GM12878 (cell line): Measurements from ENCODE around the gene UXT. TPM values are rescaled to one million over a fixed set of nuclear protein-coding genes. Genes with fewer than 3 reads are reported as not detected.

Experiments
- ATAC-seq: fragments of 200-7000 bp; cut with Tn5 transposase; 3 replicates; pipeline ENCODE4 v1.9.1; 2020; ENCODE audit warnings: mild to moderate bottlenecking, moderate library complexity
- BruUV-seq: library from RNA; stranded (reverse); fragments of 400-500 nt; replicated peaks from 2 replicates; lab custom pipeline; 2021; lab: Mats Ljungman, UMichigan
- CTCF ChIA-PET: fragments of 300-600 bp; sonication (Branson Sonifier 250); formaldehyde crosslinking; extraction: SDS; loops from one replicate; lab custom pipeline; 2021; ENCODE audit warnings: inconsistent platforms; lab: Yijun Ruan, JAX
- POLR2A ChIA-PET: fragments of 350-600 bp; formaldehyde crosslinking; extraction: SDS; loops from one replicate; lab custom pipeline; 2021; ENCODE audit warnings: inconsistent platforms; lab: Charles Lee
- RAD21 ChIA-PET: fragments of 300-600 bp; sonication (Branson Sonifier 250); formaldehyde crosslinking; loops from one replicate; lab custom pipeline; 2023; ENCODE audit warnings: antibody characterized with exemption; ENCODE audit not compliant: unreplicated experiment; lab: Charles Lee
- SMC1A ChIA-PET: fragments of 300-600 bp; sonication (Branson Sonifier 250); formaldehyde crosslinking; loops from one replicate; lab custom pipeline; 2023; ENCODE audit not compliant: unreplicated experiment, uncharacterized antibody; lab: Charles Lee
- DNase-seq: peaks from one replicate; pipeline ENCODE4 v3.0.0-alpha.2; 2011; ENCODE audit warnings: low read depth, low spot score
- FAIRE-seq: peaks from 3 replicates; lab custom pipeline; 2011; peaks lifted over from hg19 to GRCh38; lab: Jason Lieb, UNC
- H2AFZ ChIP-seq: 2 replicates; pipeline ENCODE4 v1.6.0; 2011; ENCODE audit warnings: low read depth, low read length, control low read depth; ENCODE audit not compliant: control insufficient read depth
- H3K27ac ChIP-seq: 2 replicates; pipeline ENCODE4 v1.5.1; 2011; ENCODE audit warnings: control low read depth; ENCODE audit not compliant: control insufficient read depth, insufficient read depth
- H3K27me3 ChIP-seq, 2 experiments: replicated peaks in 1 of 2; 2 replicates each; pipeline versions ENCODE4 v1.6.0 to v1.6.1; 2011; ENCODE audit warnings: low read length in 1 of 2; ENCODE audit not compliant: control insufficient read depth in 2 of 2, insufficient read depth in 2 of 2
- H3K36me3 ChIP-seq, 2 experiments: 2 replicates each; pipeline ENCODE4 v1.5.1; 2011; ENCODE audit warnings: low read length in 1 of 2; ENCODE audit not compliant: control insufficient read depth in 2 of 2, insufficient read depth in 2 of 2
- H3K4me1 ChIP-seq: 2 replicates; pipeline ENCODE4 v1.6.1; 2011; ENCODE audit warnings: mild to moderate bottlenecking, low read length, moderate library complexity, mixed read lengths; ENCODE audit not compliant: control insufficient read depth, insufficient read depth
- H3K4me2 ChIP-seq: 2 replicates; pipeline ENCODE4 v1.6.0; 2011; ENCODE audit warnings: control low read depth; ENCODE audit not compliant: control insufficient read depth, insufficient read depth
- H3K4me3 ChIP-seq: fragments of 200-600 bp; sonication (generic); 2 replicates; pipeline ENCODE4 v1.5.1; 2016
- H3K79me2 ChIP-seq: 2 replicates; pipeline ENCODE4 v1.6.0; 2011; ENCODE audit warnings: low read length; ENCODE audit not compliant: control insufficient read depth, insufficient read depth
- H3K9ac ChIP-seq: 2 replicates; pipeline ENCODE4 v1.8.0; 2011; ENCODE audit warnings: low read length, control low read depth, mixed read lengths; ENCODE audit not compliant: control insufficient read depth, insufficient read depth
- H3K9me3 ChIP-seq: replicated peaks from 3 replicates; pipeline ENCODE4 v1.5.1; 2011; ENCODE audit warnings: mild to moderate bottlenecking, low read length; ENCODE audit not compliant: control insufficient read depth, insufficient read depth
- H4K20me1 ChIP-seq: 2 replicates; pipeline ENCODE4 v1.6.0; 2011; ENCODE audit not compliant: control insufficient read depth, insufficient read depth
- BCL11A ChIP-seq: IDR thresholded peaks from 2 replicates; pipeline ENCODE4 v1.6.1; 2011; ENCODE audit warnings: low read depth, low read length
- BMI1 ChIP-seq: fragments of 450-650 bp; IDR thresholded peaks from 2 replicates; pipeline ENCODE4 v1.6.1; 2016; ENCODE audit warnings: mild to moderate bottlenecking, moderate library complexity, borderline replicate concordance
- EGR1 ChIP-seq, 2 experiments: IDR thresholded peaks; 1 replicate in 1 of 2; 2 replicates in 1 of 2; pipeline ENCODE4 v1.6.1; 2011 to 2012; ENCODE audit warnings: low read depth in 2 of 2, low read length in 2 of 2, borderline replicate concordance in 1 of 2, mild to moderate bottlenecking in 1 of 2, moderate library complexity in 1 of 2
- NR2C2 ChIP-seq: IDR thresholded peaks from 2 replicates; pipeline ENCODE4 v1.6.1; 2011; ENCODE audit warnings: borderline replicate concordance, low read depth; ENCODE audit not compliant: control insufficient read depth, insufficient read length
- POU2F2 ChIP-seq: IDR thresholded peaks from 3 replicates; pipeline ENCODE4 v1.6.1; 2011; ENCODE audit warnings: low read depth, mild to moderate bottlenecking, low read length, borderline replicate concordance
- TAF1 ChIP-seq: IDR thresholded peaks from 2 replicates; pipeline ENCODE4 v1.6.1; 2011; ENCODE audit warnings: mild to moderate bottlenecking, low read depth, low read length, borderline replicate concordance
- ZNF207 ChIP-seq: fragments of 450-650 bp; IDR thresholded peaks from 2 replicates; pipeline ENCODE4 v1.6.1; 2014; ENCODE audit warnings: antibody characterized with exemption, mild to moderate bottlenecking, borderline replicate concordance
- WGBS: methylation state at CpG from one replicate; pipeline ENCODE4 v1.1.6; 2016; ENCODE audit warnings: low lambda C conversion rate; ENCODE audit not compliant: insufficient replicate concordance, insufficient coverage; ENCODE audit errors: missing lambda C conversion rate; 5-methylcytosine and 5-hydroxymethylcytosine counted together
- in situ Hi-C: fragments of 300-500 bp; cut with MboI; formaldehyde crosslinking; loops from 9 replicates; pipeline ENCODE4 v1.14.3; 2018; ENCODE audit warnings: mixed read lengths
- intact Hi-C: fragments of 100-400 bp; cut with micrococcal nuclease; formaldehyde crosslinking; loops from one replicate; pipeline ENCODE4 v1.14.2; 2022; ENCODE audit not compliant: unreplicated experiment
- polyA plus RNA-seq, 11 experiments: library from polyadenylated mRNA; depleted of rRNA in 4 of 11; unstranded in 6 of 11; stranded (reverse) in 5 of 11; fragments of >200 nt; fragmentation: Nextera tagmentation in 4 of 11; fragmentation: Illumina TruSeq in 1 of 11; extraction: Ambion mirVana in 4 of 11; extraction: Trizol in 1 of 11; gene quantifications; 1 replicate in 1 of 11; 2 replicates in 10 of 11; pipeline versions ENCODE4 v1.2.1 to v1.2.3, GENCODE V29; 2011 to 2016; ENCODE audit warnings: inconsistent platforms in 2 of 11, missing spikeins in 2 of 11, low read depth in 1 of 11
- total RNA-seq, 4 experiments: library from RNA; depleted of rRNA in 3 of 4; stranded (reverse); fragments of >200 nt in 3 of 4; fragmentation: Illumina TruSeq in 1 of 4; extraction: Trizol in 1 of 4; gene quantifications; 2 replicates each; pipeline versions ENCODE4 v1.2.1 to v1.2.3, GENCODE V29; 2013 to 2021
- TF ChIP-seq, protein P1 (sequence below): fragments of 450-650 bp; IDR thresholded peaks from 2 replicates; pipeline ENCODE4 v1.6.1; 2017; ENCODE audit warnings: mild to moderate bottlenecking, low read depth, inconsistent platforms; ENCODE audit not compliant: poor library complexity, severe bottlenecking
- TF ChIP-seq, protein P2 (sequence below): fragments of 450-650 bp; formaldehyde crosslinking; IDR thresholded peaks from 2 replicates; pipeline ENCODE4 v1.4.0; 2020; ENCODE audit warnings: mild to moderate bottlenecking, moderate library complexity
- TF ChIP-seq, protein P3 (sequence below): IDR thresholded peaks from 2 replicates; pipeline ENCODE4 v1.6.1; 2012; ENCODE audit warnings: low read length, inconsistent platforms
- TF ChIP-seq, protein P4 (sequence below): fragments of 450-650 bp; formaldehyde crosslinking; IDR thresholded peaks from 2 replicates; pipeline ENCODE4 v1.5.0; 2022; ENCODE audit warnings: mild to moderate bottlenecking, missing genetic modification characterization

UXT gene
- total and polyA plus RNA-seq, 10 of the 15 experiments (the other 5 are each of a cell fraction or from before 2014, with no cell fraction given) = 105 to 245 (median 206) TPM

DNA sequence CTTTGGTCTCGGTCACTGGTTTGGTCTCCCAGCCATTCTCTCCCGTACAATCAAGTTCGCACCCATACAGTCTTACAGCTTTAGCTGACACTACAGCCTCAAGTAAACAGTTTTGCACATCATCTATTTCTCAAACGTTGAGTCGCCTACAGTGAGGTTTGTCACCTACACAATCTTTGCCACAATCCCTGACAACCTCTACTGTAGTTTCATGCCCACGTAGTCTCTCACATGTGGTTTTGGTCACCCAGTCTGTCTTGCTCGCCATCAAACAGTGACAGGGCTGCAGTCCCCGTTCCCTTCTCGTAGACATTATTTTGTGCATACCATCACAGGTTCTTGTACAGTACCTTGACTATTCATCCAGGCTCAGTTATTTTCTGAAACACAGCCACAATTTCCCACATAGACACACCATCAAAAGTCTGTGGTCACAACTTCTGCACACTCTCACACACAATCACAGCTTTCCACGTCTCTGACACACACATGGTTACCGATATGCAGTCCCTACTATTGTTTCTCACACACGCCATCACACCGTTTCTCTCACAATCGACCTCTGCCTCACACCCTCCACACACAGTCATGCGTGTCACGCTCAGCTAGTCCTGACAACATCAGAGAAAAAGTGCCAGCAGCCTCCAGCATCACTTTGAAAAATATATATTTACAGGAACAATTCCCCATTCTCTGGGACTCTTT lies 24.0 kb downstream of the UXT start:
- ChIA-PET CTCF (no interaction called here), SMC1A (interaction anchor here (0.6 to 1.1 kb wide), 2 partner anchors 8 to 417 kb away, joined by 3 to 4 read pairs; no protein-coding TSS in a partner anchor), RAD21 (interaction anchor here (2.1 kb wide), 1 partner anchor 9 kb away, joined by 6 read pairs; no protein-coding TSS in a partner anchor), POLR2A (no interaction called here)
- no peak for FAIRE-seq
- Histone ChIP-seq H3K4me3 (no peak overlapping the region), H3K9me3 (no peaks in the 10 kb centered on the region; the same call in 2 of the 3 replicates), H3K79me2 (no peaks in the 10 kb centered on the region), H3K4me1 (peaks cover 24% of the 10 kb centered on the region), H3K4me2 (no peak overlapping the region), H3K36me3 (peaks cover 0 to 6% of the 10 kb centered on the region in 2 experiments; a peak in 3 of 4 replicates), H3K9ac (no peak overlapping the region), H3K27ac (peak overlapping the region; percentile 87), H3K27me3 (no peaks in the 10 kb centered on the region), H4K20me1 (no peaks in the 10 kb centered on the region), H2AFZ (no peak overlapping the region)
- ATAC-seq = peak; percentile 7; the same call in 1 of the 3 replicates
- no TSS peak for BruUV-seq
- in situ Hi-C loops = no loop called here
- intact Hi-C loops = loop anchor here (10.0 kb wide), 1 partner anchor 150 kb away; the partner anchor contains the start of gene ZNF41
- 72% methylated on average over 16 of the region's 16 CpGs for WGBS
- no peak for DNase-seq
- TF ChIP-seq, protein P1, sequence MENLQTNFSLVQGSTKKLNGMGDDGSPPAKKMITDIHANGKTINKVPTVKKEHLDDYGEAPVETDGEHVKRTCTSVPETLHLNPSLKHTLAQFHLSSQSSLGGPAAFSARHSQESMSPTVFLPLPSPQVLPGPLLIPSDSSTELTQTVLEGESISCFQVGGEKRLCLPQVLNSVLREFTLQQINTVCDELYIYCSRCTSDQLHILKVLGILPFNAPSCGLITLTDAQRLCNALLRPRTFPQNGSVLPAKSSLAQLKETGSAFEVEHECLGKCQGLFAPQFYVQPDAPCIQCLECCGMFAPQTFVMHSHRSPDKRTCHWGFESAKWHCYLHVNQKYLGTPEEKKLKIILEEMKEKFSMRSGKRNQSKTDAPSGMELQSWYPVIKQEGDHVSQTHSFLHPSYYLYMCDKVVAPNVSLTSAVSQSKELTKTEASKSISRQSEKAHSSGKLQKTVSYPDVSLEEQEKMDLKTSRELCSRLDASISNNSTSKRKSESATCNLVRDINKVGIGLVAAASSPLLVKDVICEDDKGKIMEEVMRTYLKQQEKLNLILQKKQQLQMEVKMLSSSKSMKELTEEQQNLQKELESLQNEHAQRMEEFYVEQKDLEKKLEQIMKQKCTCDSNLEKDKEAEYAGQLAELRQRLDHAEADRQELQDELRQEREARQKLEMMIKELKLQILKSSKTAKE = peak; percentile 70
- no peak for TF ChIP-seq NR2C2
- TF ChIP-seq POU2F2 = no peak
- TF ChIP-seq TAF1 = no peak
- no peak for TF ChIP-seq ZNF207
- TF ChIP-seq, protein P2, sequence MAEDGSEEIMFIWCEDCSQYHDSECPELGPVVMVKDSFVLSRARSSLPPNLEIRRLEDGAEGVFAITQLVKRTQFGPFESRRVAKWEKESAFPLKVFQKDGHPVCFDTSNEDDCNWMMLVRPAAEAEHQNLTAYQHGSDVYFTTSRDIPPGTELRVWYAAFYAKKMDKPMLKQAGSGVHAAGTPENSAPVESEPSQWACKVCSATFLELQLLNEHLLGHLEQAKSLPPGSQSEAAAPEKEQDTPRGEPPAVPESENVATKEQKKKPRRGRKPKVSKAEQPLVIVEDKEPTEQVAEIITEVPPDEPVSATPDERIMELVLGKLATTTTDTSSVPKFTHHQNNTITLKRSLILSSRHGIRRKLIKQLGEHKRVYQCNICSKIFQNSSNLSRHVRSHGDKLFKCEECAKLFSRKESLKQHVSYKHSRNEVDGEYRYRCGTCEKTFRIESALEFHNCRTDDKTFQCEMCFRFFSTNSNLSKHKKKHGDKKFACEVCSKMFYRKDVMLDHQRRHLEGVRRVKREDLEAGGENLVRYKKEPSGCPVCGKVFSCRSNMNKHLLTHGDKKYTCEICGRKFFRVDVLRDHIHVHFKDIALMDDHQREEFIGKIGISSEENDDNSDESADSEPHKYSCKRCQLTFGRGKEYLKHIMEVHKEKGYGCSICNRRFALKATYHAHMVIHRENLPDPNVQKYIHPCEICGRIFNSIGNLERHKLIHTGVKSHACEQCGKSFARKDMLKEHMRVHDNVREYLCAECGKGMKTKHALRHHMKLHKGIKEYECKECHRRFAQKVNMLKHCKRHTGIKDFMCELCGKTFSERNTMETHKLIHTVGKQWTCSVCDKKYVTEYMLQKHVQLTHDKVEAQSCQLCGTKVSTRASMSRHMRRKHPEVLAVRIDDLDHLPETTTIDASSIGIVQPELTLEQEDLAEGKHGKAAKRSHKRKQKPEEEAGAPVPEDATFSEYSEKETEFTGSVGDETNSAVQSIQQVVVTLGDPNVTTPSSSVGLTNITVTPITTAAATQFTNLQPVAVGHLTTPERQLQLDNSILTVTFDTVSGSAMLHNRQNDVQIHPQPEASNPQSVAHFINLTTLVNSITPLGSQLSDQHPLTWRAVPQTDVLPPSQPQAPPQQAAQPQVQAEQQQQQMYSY (CRISPR knock-in tag) = no peak
- TF ChIP-seq, protein P3, sequence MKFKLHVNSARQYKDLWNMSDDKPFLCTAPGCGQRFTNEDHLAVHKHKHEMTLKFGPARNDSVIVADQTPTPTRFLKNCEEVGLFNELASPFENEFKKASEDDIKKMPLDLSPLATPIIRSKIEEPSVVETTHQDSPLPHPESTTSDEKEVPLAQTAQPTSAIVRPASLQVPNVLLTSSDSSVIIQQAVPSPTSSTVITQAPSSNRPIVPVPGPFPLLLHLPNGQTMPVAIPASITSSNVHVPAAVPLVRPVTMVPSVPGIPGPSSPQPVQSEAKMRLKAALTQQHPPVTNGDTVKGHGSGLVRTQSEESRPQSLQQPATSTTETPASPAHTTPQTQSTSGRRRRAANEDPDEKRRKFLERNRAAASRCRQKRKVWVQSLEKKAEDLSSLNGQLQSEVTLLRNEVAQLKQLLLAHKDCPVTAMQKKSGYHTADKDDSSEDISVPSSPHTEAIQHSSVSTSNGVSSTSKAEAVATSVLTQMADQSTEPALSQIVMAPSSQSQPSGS = no peak
- no peak for TF ChIP-seq BCL11A
- TF ChIP-seq BMI1 = 0 out of 2 replicates have a peak, but pooled peaks have one; percentile 13
- TF ChIP-seq, protein P4, sequence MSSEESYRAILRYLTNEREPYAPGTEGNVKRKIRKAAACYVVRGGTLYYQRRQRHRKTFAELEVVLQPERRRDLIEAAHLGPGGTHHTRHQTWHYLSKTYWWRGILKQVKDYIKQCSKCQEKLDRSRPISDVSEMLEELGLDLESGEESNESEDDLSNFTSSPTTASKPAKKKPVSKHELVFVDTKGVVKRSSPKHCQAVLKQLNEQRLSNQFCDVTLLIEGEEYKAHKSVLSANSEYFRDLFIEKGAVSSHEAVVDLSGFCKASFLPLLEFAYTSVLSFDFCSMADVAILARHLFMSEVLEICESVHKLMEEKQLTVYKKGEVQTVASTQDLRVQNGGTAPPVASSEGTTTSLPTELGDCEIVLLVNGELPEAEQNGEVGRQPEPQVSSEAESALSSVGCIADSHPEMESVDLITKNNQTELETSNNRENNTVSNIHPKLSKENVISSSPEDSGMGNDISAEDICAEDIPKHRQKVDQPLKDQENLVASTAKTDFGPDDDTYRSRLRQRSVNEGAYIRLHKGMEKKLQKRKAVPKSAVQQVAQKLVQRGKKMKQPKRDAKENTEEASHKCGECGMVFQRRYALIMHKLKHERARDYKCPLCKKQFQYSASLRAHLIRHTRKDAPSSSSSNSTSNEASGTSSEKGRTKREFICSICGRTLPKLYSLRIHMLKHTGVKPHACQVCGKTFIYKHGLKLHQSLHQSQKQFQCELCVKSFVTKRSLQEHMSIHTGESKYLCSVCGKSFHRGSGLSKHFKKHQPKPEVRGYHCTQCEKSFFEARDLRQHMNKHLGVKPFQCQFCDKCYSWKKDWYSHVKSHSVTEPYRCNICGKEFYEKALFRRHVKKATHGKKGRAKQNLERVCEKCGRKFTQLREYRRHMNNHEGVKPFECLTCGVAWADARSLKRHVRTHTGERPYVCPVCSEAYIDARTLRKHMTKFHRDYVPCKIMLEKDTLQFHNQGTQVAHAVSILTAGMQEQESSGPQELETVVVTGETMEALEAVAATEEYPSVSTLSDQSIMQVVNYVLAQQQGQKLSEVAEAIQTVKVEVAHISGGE = no peak
- TF ChIP-seq EGR1 (IDR thresholded peaks at IDR 0.05; ENCODE audit: borderline replicate concordance in 1 of 2, low read depth in 2 of 2, low read length in 2 of 2) = no peak
